GM19023 (cell line): ENCODE results near the gene CELF3.
A peak's percentile ranks its signal among the peaks of the same experiment; 100 is the strongest.
"Not testable (repeated sequence)": the region's sequence is repeated elsewhere in the genome, so short reads cannot be mapped to it uniquely, and the experiment has no call there.

Experiments
- ATAC-seq: cut with Tn5 transposase; IDR thresholded peaks from one replicate; pipeline ENCODE4 v1.9.1; 2021; ENCODE audit warnings: mild to moderate bottlenecking, moderate library complexity; ENCODE audit not compliant: unreplicated experiment

CELF3 gene

DNA sequence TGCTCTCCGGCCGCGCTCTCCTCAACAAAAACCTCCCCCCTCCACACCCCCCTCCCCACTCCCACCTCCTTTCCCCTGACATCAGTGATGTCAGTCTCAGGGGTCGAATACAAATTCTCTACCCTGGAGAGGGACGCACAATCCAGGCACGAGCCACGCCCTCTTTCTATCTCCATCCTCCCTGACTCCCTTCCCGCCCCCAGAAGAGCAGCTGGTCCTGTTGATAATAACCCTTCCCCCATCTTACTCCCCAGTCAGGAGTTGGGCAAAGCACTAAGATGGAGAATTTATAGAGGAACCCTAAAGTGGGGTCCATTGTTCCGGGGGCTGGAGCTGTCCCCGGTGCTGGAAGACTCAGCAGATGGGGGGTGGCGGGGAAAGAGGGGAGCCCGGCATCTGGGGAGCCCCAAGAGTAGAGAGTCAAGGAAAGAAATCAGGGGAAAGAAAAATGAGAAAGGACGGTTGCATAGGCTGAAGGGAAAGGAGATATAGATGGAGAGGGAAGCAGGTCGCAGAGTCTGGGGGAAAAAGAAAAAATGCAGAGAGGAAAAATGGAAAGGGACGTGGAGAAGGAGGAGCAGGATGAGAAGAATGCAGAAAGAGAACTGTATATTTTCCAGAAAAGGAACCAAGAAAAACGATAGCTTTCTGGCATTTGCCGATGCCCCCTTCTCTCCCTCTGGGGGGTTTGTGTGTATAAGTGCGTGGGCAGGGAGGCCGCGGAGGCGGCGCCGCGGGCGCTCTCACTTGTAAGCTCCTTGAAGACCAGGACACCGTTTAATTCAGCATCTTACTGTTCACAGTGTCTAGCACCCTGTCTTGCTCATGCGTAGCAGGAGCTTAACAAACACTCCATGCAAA, at the start of gene CELF3:
CELF3 (minus strand) TSS at position 33 of the 861 bp plus-strand sequence. CDS start 783 bp downstream, outside the sequence.
- ATAC-seq: no peak

DNA sequence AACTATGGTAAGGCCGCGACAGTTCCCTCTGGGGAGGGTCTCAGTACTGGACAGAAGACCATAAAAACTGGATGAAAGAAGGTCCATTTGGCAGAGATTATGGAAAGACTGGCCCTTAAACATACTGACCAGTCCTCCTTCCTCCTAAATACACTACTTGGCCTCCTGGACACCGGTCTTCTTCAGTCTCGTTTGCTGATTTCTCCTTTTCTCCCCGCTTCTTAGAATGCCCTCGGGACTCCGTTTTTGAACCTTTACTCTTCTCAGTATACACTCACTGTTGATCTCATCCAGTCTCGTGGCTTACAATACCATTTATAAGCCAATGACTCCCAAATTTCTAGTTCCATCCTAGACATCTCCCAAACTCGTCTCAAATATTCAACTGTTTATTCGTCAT, 47.4 kb upstream of the CELF3 start:
- ATAC-seq: no peak

DNA sequence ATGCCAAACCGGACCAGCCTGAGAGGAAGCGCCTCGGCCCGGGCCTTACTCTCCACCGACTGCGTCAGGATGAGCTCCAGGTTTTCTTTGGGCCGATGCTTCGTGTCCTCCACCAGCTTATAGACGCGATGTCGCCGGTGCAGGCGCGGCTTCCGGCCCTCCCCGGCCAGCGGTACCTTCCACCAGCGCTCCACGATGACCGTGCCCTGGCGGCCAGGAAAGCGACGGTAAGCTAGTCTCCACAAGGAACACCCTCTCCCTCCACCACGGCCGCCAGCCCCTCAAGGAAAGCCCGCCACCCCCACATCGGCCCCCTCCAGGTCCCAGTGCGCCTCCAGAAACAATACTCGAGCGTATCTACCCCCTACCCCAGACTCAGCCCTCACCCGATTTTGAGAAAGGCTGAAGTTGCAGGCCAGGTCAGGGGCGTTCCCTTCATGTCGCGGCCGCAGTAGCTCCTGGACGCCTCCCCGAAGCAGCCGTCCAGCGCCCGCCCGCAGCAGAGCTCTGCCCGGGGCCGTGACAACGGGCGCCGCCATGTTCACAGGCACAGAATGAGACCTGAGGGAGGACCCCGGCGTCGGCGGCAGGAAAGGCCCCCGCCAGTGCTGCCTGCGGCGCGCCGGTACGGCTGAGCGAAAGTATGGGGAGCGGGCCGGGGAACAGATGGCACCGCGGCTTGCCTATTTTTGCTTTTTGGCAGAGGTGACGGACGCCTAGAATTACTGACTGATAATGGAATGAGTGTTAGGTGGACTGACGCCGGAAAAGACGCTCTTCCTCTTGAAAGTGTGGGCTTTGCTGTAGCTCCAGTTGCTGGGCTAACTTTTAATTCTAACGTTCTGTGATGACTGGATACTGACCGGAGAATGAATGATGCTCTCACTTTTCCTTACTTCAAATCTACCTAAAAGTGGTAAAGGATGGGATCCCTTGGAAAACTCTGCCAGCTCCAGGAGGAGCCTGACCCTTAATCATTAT, 46.6 kb upstream of the CELF3 start, which contains the start of gene MRPL9:
MRPL9 (minus strand) TSS at position 556 of the 981 bp plus-strand sequence; CDS start at position 539, 17 bp downstream.
- peak; percentile 98 for ATAC-seq

DNA sequence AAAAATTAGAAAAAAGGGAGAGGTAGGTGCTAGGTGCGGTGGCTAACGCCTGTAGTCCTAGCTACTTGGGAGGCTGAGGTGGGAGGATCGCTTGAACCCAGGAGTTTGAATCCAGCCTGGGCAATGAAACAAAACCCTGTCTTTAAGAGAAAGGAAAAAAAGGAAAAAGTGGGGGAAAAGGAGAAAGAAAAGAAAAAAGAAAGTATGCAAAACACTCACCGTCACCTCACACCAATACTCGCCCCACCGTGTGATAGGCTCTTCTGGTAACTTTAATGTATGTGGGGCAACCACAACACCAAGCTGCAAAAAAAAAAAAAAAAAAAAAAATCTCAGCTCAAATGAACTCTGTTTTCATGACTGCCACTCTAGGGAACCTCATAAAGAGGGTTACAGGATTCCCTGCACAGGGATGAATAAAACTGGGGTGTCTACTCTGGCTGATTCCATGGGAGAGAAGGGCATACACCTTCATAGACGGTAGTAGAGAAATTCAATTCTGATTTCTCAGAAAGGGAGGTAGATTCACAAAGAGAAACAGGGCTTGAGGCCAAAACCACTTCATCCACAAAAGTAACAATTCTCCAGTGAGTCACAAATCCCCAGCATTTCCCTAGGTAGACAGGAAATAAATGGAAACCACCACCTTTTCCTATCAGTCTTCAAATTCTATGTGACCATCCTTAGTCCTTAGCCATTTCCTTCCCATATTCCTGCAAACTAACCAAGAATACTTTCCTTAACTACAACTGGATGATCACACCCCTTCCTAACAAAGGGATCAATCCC, 44.2 kb upstream of the CELF3 start:
- ATAC-seq: no peak

DNA sequence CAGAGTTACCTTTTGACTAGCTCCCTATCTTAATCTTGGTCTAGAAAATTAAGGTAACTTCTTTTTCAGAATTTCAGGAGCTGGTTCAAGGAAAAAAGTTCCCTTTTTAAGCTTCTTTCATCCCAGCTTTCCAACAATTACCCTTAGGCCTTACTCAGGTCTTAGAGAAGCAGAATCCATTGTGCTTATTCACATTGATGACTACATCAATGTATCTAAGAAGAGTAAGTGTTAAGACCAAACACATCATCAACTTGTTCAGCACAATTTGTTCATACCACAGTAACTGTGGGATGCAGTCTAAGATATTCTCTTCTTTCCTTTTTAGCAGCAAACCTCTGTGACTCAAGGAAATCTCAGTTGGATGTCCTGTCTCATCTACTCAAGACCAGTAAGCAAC, 42.6 kb upstream of the CELF3 start:
- no peak for ATAC-seq

DNA sequence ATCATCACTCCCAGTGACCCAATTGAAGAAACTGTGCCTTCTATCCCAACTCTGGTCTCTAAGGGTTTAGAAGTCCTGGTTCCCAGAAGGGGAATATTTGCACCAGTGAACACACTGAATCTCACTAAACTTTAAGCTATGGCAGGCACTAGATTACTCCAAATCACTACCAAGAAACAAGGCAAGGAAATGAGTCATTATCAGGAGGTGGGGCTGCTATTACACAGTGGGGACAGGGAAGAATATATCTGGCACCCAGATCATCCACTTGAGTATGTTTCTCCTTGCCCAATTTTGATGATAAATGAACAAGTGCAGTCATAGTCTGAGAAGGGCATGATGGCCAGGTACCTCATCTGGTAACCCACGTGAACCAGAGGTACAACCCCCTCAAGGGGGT, 39.7 kb upstream of the CELF3 start:
- ATAC-seq: no peak

DNA sequence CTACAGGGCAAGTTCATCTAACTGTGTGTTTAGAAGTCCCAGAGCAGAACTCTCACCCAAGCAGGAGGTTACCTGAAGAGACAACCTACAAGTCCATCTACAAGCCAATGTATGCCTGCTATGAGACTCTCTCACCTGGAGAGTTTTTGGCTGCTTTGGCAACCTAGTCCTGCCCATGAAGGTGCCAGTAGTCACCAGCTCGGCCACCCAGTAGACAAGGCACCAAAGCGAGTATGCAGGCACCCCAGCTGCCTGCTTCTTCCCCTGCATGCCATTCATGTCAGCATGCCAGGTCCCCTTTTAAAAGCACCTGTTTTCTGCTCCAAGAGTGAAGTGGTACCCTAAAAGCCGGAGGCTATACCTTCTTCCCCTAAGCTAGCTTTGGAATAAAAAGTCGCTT, 24.9 kb upstream of the CELF3 start:
- ATAC-seq: no peak

DNA sequence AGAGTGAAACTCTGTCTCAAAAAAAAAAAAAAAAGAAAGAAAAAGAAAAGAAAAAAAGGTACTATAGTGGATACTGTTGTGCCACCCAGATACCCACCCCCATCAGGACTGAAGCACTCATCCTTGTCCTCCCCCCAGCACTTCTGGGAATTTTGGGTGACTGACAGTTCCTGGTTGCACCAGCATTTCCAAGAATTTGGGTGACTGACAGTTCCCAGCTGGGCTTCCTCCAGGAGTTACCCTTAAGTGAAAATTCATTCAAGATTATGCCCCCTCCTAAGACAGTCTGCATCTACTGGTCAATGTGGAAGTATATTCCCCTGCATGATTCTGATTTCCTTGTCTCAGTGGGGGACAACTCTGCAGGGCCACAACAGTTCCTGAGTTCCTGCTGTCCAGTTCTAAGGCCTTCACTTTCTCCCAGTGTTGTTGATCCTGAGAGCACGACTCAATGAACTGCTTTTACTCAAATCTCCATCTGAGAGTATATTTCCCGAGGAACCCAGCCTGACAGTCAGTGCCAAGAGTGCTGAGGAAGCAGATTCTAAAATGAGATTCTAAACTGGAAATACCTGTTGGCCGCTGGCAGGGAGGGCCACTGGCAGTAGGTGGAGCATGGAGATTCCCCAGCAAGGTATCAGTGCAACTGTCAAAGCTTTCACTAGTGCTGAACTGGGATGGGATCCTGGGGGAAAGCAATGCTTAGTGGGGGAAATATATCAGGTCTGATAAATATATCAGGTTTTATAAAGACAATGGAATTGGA, 23.2 kb upstream of the CELF3 start:
- ATAC-seq: no peak

DNA sequence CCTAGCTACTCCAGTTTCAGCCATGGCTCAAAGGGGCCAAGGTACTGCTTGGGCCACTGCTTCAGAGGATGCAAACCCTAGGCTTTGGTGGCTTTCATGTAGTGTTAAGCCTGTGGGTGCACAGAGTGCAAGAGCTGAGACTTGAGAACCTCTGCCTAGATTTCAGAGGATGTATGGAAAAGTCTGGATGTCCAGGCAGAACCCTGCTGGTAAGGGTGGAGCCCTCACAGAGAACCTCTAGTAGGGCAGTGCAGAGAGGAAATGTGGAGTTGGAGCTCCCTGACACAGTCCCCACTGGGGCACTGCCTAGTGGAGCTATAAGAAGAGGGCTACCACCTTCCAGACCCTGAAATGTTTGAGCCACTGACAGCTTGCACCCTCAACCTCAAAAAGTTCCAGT, 20.9 kb upstream of the CELF3 start:
- no peak for ATAC-seq

DNA sequence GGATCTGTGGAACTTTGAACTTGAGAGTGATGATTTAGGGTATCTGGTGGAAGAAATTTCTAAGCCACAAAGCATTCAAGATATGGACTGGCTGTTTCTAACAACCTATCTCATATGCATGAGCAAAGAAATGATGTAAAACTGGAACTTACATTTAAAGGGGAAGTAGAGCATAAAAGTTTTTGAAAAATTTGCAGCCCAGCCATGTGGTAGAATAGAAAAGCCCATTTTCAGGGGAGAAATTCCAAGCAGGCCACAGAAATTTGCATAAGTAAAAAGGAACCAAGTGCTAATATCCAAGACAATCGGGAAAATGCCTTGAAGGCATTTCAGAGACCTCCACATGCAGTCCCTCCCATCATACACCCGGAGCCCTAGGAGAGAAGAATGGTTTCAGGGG, 20.4 kb upstream of the CELF3 start:
- no peak for ATAC-seq

DNA sequence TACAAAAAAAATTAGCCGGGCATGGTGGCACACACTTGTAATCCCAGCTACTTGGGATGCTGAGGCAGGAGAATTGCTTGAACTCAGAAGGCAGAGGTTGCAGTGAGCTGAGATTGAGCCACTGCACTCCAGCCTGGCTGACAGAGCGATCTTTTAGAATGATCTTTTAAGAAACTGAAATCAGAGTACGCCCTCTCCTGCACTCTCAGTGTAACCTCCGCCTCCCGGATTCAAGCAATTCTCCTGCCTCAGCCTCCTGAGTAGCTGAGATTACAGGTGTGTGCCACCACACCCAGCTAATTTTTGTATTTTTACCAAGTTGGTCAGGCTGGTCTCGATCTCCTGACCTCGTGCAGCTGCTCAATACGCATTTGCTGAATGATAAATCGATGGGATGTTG, 17.4 kb upstream of the CELF3 start:
- ATAC-seq: not testable (repeated sequence)

DNA sequence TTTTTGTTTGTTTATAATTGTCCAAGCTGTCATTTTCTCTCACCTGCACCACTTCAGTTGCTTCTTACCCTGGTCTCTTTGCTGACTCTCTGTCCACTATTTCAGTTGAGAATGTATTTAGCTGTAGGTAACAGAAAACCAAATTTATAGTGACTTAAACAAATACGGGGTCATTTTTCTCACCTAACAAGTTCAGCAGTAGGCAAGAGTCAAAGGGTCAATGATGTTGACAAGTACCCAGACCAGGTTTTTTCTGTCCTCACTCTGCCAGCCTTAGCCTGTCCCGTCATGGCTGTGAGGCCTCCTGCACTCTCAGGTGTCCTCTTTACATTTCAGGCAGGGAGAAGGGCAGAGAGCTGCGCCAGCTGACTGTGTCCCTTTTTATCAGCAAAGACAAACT, 16.5 kb upstream of the CELF3 start:
- no peak for ATAC-seq

DNA sequence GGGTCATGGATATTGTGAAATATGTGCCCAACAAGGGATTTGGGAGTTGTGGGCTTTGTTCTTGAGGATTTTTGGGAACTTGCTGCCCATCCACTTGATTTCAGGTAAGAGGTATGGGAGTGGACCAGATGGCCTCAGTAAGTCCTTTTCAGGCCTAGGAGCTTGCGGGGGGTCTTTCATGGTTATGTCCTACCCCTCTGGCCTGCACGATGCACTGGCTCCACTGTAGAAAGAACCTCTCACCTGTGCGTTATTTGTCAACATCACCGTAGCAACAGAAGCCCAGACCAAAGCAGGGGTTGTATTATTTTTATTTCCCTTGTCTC, 13.3 kb upstream of the CELF3 start:
- ATAC-seq: no peak

DNA sequence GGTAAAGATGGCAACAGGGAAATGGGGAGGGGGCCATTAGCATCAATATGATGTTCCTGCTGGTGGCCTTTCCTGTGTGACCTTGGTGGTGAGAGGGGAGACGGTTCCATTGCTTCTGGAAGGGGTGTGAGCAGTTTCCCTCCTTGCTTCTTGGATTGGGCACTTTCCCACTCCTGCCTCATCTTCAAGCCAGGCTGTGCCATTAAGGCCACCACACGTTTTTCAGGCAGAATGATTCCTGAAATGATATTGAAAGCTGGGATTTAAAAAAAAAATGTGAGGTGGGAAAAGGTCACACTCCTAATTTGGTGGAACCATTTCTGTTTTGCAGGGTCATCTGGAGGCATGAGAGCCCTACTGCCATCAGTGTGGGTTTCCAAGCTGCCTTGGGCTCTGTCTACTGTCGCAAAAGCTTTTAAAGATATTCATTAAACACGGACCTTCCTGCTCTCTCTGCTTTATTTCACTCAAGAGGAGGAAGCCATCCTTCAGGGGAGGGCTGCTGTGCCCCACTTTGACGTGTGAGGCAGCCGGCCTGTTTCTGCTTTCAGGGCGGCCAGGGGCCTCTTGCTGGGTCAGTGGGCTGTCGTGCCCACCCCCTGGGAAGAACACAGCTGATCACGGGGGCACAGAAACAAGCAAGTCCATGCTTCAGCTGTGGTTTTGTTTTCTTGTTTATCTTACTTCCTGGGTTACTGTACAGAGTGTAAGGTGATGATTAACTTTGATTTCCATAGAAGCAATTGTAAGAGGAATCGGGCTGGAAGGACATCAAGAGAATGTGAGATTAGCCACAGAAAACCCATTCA, 12.8 kb upstream of the CELF3 start:
- ATAC-seq: no peak

DNA sequence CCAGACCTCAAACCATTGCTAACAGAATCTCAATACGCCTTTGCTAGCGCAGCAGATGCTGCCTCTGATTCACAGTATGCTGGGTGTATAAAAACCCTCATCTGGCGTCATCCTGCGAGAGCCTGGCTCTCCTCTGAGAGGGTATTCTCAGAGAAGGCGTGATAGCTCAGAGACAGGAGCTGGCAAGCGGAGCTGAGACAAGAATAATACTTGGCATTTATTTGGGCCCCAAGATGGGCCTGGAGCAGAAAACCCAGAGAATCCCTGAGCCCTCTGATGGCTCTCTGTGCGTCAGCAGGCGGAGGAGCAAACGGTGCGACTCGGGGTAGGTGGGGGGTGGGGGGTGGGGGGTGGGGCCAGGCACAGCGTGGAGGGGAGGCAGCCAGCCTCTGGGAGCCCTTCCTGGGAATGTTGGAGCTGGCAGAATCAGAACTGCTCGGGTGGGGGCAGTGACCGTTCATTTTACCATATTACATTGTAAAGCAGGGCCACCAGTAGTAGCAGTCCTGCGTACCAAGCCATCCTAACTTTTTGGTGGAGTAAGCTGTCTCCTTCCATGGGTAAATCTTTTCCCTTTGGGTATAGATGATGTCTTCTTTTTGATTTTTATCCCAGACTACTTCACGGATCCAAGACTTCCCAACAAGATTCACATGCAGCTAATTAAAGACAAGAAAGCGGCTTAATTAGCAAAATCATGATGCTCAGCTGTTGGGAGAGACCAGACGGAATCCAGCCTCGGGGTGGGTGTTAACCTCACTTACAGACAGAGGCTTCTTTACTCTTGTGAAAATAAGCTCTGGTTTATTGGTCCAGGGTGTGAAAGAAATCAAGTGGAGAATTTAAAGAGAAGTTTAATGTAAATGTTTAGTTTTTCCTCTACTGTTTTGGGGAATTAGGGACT, 11.8 kb upstream of the CELF3 start:
- ATAC-seq: no peak

DNA sequence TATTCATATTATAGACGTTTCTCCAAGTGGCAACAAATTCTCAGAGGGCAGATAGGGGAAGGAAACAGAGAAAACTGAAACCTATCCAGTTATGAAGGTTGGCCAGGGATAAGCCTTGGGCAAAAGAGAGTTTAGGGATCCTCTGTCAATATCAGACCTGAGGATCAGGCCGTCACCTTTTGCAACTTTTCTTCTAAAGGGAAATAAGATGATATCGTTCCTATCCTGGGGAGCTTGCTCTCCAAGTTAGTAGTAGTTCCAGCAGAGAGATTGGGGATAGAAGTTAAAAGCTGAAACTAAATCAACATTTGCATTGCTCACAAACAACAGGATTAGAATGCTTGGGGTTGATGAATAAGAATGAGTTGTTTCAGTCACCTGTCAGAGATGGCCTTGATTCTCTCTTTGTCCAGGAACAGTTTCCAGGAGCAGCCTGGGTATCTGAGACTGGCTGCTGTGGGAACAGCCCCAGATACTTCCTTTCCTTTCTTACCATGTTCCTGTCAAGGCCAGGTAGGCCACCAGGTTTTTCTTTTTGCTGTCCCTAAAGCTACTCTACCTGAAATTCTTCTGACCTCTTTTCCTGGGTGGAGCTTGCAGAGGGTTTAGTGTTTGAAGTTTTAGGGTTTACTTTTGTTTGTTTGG, 7.2 kb upstream of the CELF3 start:
- ATAC-seq: no peak

DNA sequence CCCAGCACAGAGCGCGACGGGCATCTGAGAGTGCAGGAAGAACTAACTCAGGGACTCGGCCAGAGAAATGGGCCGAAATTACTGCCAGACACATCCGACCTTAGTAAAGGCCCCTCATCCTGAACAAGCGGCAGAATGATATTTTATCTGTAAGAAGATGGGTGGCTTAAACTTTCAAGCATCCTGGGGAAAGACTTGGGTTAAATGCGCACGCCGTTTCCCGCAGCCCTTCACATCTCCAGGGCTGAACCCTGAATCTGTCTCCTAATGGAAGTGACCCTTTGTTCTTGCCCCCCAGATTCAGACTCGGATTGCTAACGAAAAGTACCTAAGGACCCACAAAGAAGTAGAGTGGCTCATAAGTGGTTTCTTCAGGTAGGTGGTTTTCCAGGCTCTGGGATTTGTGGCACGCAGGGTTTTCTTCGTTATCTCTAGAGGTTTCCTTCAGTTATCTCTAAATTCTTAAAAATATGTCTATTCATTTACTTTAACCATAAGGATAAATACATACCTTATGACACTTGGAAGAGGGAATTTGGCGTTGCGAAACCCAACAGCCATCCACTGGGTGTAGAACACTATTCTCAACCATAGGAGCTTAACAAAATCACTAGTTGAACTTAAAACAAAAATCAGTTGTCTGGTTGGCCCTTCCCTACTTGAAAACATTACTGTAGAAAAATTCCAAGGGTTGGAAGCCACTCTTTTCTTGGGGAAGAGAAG, 5.3 kb upstream of the CELF3 start:
- ATAC-seq: no peak
